Suprapubic skin (tissue), 3 donors: ENCODE measurements around the gene RXFP3.

Experiments
- POLR2A ChIP-seq, 2 donors: fragments of 450-650 bp; IDR thresholded peaks; one replicate each; pipeline ENCODE4 v1.6.1; 2017; ENCODE audit warnings: antibody characterized with exemption in 2 of 2, mild to moderate bottlenecking in 2 of 2, moderate library complexity in 2 of 2
- TF ChIP-seq, protein P1 (sequence below), 2 donors: fragments of 200-600 bp in 1 of 2; fragments of 450-650 bp in 1 of 2; sonication (generic) in 1 of 2; IDR thresholded peaks; one replicate each; pipeline ENCODE4 v1.5.1; 2016 to 2019; ENCODE audit warnings: antibody characterized with exemption in 2 of 2, mild to moderate bottlenecking in 1 of 2, moderate library complexity in 1 of 2

DNA sequence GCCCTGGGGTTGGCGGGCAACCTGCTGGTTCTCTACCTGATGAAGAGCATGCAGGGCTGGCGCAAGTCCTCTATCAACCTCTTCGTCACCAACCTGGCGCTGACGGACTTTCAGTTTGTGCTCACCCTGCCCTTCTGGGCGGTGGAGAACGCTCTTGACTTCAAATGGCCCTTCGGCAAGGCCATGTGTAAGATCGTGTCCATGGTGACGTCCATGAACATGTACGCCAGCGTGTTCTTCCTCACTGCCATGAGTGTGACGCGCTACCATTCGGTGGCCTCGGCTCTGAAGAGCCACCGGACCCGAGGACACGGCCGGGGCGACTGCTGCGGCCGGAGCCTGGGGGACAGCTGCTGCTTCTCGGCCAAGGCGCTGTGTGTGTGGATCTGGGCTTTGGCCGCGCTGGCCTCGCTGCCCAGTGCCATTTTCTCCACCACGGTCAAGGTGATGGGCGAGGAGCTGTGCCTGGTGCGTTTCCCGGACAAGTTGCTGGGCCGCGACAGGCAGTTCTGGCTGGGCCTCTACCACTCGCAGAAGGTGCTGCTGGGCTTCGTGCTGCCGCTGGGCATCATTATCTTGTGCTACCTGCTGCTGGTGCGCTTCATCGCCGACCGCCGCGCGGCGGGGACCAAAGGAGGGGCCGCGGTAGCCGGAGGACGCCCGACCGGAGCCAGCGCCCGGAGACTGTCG, 976 bp downstream of the RXFP3 start:
- TF ChIP-seq, protein P1, sequence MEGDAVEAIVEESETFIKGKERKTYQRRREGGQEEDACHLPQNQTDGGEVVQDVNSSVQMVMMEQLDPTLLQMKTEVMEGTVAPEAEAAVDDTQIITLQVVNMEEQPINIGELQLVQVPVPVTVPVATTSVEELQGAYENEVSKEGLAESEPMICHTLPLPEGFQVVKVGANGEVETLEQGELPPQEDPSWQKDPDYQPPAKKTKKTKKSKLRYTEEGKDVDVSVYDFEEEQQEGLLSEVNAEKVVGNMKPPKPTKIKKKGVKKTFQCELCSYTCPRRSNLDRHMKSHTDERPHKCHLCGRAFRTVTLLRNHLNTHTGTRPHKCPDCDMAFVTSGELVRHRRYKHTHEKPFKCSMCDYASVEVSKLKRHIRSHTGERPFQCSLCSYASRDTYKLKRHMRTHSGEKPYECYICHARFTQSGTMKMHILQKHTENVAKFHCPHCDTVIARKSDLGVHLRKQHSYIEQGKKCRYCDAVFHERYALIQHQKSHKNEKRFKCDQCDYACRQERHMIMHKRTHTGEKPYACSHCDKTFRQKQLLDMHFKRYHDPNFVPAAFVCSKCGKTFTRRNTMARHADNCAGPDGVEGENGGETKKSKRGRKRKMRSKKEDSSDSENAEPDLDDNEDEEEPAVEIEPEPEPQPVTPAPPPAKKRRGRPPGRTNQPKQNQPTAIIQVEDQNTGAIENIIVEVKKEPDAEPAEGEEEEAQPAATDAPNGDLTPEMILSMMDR (IDR thresholded peaks at IDR 0.05), result no peak
- no peak for TF ChIP-seq POLR2A (IDR thresholded peaks at IDR 0.05)
